Transverse colon (tissue), 4 donors: Measurements from ENCODE around the gene BRIP1. TPM values are rescaled to one million over a fixed set of nuclear protein-coding genes. Genes with fewer than 3 reads are reported as not detected.

Source experiments
- DNase-seq: peaks from one replicate; pipeline ENCODE4 v3.0.0-alpha.2; 2019
- H3K27ac ChIP-seq, 4 donors: fragments of 200-600 bp; sonication (generic); 2 replicates each; pipeline ENCODE4 v1.5.1; 2016 to 2018; ENCODE audit warnings: inconsistent platforms in 4 of 4
- H3K27me3 ChIP-seq: fragments of 200-600 bp; sonication (generic); 2 replicates; pipeline ENCODE4 v1.5.1; 2017; ENCODE audit warnings: inconsistent platforms
- H3K36me3 ChIP-seq, 4 donors: fragments of 200-600 bp; sonication (generic); 2 replicates each; pipeline ENCODE4 v1.5.1; 2017 to 2019; ENCODE audit warnings: inconsistent platforms in 4 of 4
- H3K4me1 ChIP-seq, 4 donors: fragments of 200-600 bp; sonication (generic); 2 replicates each; pipeline ENCODE4 v1.5.1; 2017 to 2020; ENCODE audit warnings: inconsistent platforms in 4 of 4
- H3K4me3 ChIP-seq, 4 donors: fragments of 200-600 bp; sonication (generic); 1 replicate in 1 of 4; 2 replicates in 3 of 4; pipeline versions ENCODE4 v1.5.1 to v1.6.1; 2017 to 2019; ENCODE audit warnings: inconsistent platforms in 4 of 4
- H3K9me3 ChIP-seq, 2 donors: fragments of 200-600 bp; sonication (generic); 2 replicates each; pipeline ENCODE4 v1.5.1; 2017 to 2019; ENCODE audit warnings: inconsistent platforms in 2 of 2
- CTCF ChIP-seq, 5 experiments: fragments of 200-600 bp in 3 of 5; fragments of 450-650 bp in 2 of 5; sonication (generic) in 3 of 5; IDR thresholded peaks; 1 replicate in 2 of 5; 2 replicates in 3 of 5; pipeline ENCODE4 v1.5.1; 2016 to 2017; ENCODE audit warnings: antibody characterized with exemption in 5 of 5, inconsistent platforms in 3 of 5, mild to moderate bottlenecking in 2 of 5, moderate library complexity in 1 of 5
- EP300 ChIP-seq: sonication (generic); formaldehyde crosslinking; IDR thresholded peaks from one replicate; pipeline ENCODE4 v1.6.1; 2017; ENCODE audit warnings: antibody characterized with exemption, low read depth
- POLR2A ChIP-seq: fragments of 450-650 bp; IDR thresholded peaks from one replicate; pipeline ENCODE4 v1.6.1; 2016; ENCODE audit warnings: antibody characterized with exemption, mild to moderate bottlenecking, moderate library complexity
- POLR2AphosphoS5 ChIP-seq, 3 donors: sonication (generic); formaldehyde crosslinking; IDR thresholded peaks; one replicate each; pipeline ENCODE4 v1.6.1; 2016; ENCODE audit warnings: antibody characterized with exemption in 3 of 3
- WGBS, 2 donors: methylation state at CpG; one replicate each; pipeline ENCODE4 v1.1.5; 2018; ENCODE audit warnings: low coverage in 1 of 2; 5-methylcytosine and 5-hydroxymethylcytosine counted together
- in situ Hi-C, 4 donors: fragments of 200-750 bp; cut with MboI; loops; one replicate each; pipeline versions ENCODE4 v1.15.0 to v1.15.1; 2017; ENCODE audit warnings: low sequenced_read_pairs in 3 of 4, low pct_ligation_motif_present in 1 of 4, low pct_unique_long_range_greater_than_20kb in 1 of 4
- intact Hi-C: fragments of 100-400 bp; cut with DNase I; formaldehyde crosslinking; loops from one replicate; pipeline ENCODE4 v1.15.1; 2023; ENCODE audit warnings: low total_unique reads
- total RNA-seq, 4 donors: library from RNA; depleted of rRNA; stranded (reverse); fragments of >200 nt; gene quantifications; one replicate each; pipeline ENCODE4 v1.1.0, GENCODE V29; 2016

The BRIP1 gene
- total RNA-seq, 4 donors from 2014 or later, result 0.80 to 1.9 (median 1.2) TPM

GRCh38 chr17:61803216-61803615 is 60.1 kb downstream of the BRIP1 start:
- in situ Hi-C loops, result no loop called here

DNA sequence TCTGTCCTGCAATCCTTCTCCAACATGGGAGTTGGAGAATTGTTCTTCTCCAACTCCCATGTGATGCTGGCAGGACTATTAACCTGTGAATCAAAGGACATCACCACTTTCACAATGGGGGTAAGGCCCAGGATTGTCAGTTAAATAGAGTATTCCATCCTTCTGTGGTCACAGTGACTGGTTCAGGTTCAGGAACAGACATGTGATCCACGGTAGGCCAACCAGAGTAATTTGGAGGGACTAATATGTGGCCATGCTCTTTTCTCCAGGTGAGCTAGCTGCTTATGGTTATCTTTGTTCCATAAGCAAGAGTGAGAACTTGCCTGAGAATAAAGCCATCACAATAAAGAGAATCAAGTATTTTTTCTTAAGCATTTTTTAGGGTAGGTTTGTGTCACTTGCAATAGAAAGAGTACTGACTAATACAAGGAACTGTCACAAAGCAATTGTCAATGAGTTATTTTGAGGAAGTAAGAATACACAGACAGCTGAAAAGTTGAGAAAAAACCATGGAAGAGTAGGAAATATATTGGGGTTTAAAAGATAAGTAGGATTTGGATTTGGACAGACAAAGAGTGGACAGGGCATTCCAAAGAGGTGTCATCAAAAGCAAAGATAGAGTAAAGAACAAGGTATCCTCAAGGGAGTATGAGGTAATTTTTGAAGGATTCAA is 63.4 kb downstream of the BRIP1 start:
- H3K4me1 ChIP-seq, result no peaks in the 10 kb centered on the region
- no peak overlapping the region for H3K4me3 ChIP-seq
- H3K27ac ChIP-seq, result no peak overlapping the region
- in situ Hi-C loops, result no loop called here
- no peak for TF ChIP-seq POLR2AphosphoS5 (IDR thresholded peaks at IDR 0.05)
- no peak for TF ChIP-seq CTCF (IDR thresholded peaks at IDR 0.05)
- no peak for TF ChIP-seq POLR2A
- no peak for TF ChIP-seq EP300
- no peak for DNase-seq
- intact Hi-C loops, result no loop called here
- WGBS, 2 donors, result 90 to 100% methylated on average over 1 of the region's 1 CpG
- H3K9me3 ChIP-seq, result no peaks in the 10 kb centered on the region
- peaks cover 0 to 3% (median under 1%) of the 10 kb centered on the region in 4 donors for H3K36me3 ChIP-seq
- H3K27me3 ChIP-seq, result no peaks in the 10 kb centered on the region

More at GRCh38 chr17:61803216-61803615, 60.1 kb downstream of the BRIP1 start:
- 97 to 100% methylated on average over 2 to 6 of the region's 6 CpGs for WGBS, 2 donors
- no peak for TF ChIP-seq CTCF (IDR thresholded peaks at IDR 0.05)
- TF ChIP-seq POLR2A, result no peak
- no peak for TF ChIP-seq POLR2AphosphoS5 (IDR thresholded peaks at IDR 0.05)
- TF ChIP-seq EP300, result no peak
- Histone ChIP-seq H3K27me3 (no peaks in the 10 kb centered on the region), H3K4me1 (no peaks in the 10 kb centered on the region), H3K9me3 (no peaks in the 10 kb centered on the region), H3K27ac (no peak overlapping the region), H3K4me3 (no peak overlapping the region), H3K36me3 (peaks cover 0 to 3% (median under 1%) of the 10 kb centered on the region in 4 donors)
- DNase-seq, result no peak
- intact Hi-C loops, result no loop called here

DNA sequence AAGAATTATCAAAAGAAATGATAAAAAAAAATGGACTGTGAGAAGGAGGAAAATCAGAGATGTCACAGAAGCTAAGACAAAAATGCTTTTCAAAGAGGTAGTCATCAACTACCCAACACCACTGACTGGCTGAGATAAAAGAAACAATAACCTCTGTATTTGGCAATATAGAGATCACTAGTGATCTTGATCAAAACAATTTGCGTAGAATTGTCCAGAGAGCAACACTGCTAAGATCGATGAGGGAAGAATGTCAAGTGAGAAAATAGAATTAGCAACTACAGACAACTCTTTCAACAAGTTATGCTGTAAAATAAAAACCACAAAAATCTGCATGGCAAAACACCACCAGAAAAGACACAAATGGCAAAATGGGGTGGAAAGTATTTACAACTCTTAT is 66.0 kb downstream of the BRIP1 start:
- TF ChIP-seq POLR2AphosphoS5 (IDR thresholded peaks at IDR 0.05), result no peak
- no peak for TF ChIP-seq POLR2A
- no peak for TF ChIP-seq EP300
- no peak for TF ChIP-seq CTCF (IDR thresholded peaks at IDR 0.05)
- 85 to 100% methylated on average over 2 of the region's 2 CpGs for WGBS, 2 donors
- no peak overlapping the region for H3K4me3 ChIP-seq
- DNase-seq, result no peak
- no peaks in the 10 kb centered on the region for H3K4me1 ChIP-seq
- no peak overlapping the region for H3K27ac ChIP-seq
- no peaks in the 10 kb centered on the region for H3K9me3 ChIP-seq
- H3K36me3 ChIP-seq, result no peaks in the 10 kb centered on the region
- in situ Hi-C loops (no loop called here), intact Hi-C loops (no loop called here)
- H3K27me3 ChIP-seq, result no peaks in the 10 kb centered on the region

- intact Hi-C loops, result no loop called here
- no peak overlapping the region for H3K4me3 ChIP-seq
- in situ Hi-C loops, result no loop called here
- DNase-seq, result no peak
- no peaks in the 10 kb centered on the region for H3K9me3 ChIP-seq
- H3K36me3 ChIP-seq, result no peaks in the 10 kb centered on the region
- 72 to 90% methylated on average over 2 of the region's 2 CpGs for WGBS, 2 donors
- H3K4me1 ChIP-seq, result no peaks in the 10 kb centered on the region
- TF ChIP-seq CTCF (IDR thresholded peaks at IDR 0.05), result no peak
- no peak for TF ChIP-seq POLR2A
- TF ChIP-seq POLR2AphosphoS5 (IDR thresholded peaks at IDR 0.05), result no peak
- no peak for TF ChIP-seq EP300
- H3K27me3 ChIP-seq, result no peaks in the 10 kb centered on the region
- H3K27ac ChIP-seq, result no peak overlapping the region
Measured at GRCh38 chr17:61795546-61795945, 67.8 kb downstream of the BRIP1 start.
